H1 (cell line): Measurements from ENCODE around the gene CTCF. TPM values are rescaled to one million over a fixed set of nuclear protein-coding genes. Genes with fewer than 3 reads are reported as not detected.

Experiments used
- CTCF ChIA-PET: fragments of 300-600 bp; sonication (Branson Sonifier 250); formaldehyde crosslinking; loops from one replicate; lab custom pipeline; 2021; ENCODE audit not compliant: partially characterized antibody; lab: Charles Lee
- POLR2A ChIA-PET: fragments of 300-600 bp; sonication (Branson Sonifier 250); formaldehyde crosslinking; loops from one replicate; lab custom pipeline; 2021; ENCODE audit warnings: inconsistent platforms; ENCODE audit not compliant: partially characterized antibody; lab: Charles Lee
- DNase-seq, 2 experiments: peaks; one replicate each; pipeline versions ENCODE4 v3.0.0 to v3.0.0-alpha.2; 2010 to 2022; ENCODE audit warnings: low spot score in 2 of 2, low read depth in 1 of 2, mixed read lengths in 1 of 2
- FAIRE-seq: peaks from 2 replicates; lab custom pipeline; 2011; peaks lifted over from hg19 to GRCh38; lab: Jason Lieb, UNC
- H2AFZ ChIP-seq: 2 replicates; pipeline ENCODE4 v1.8.1; 2012; ENCODE audit warnings: low read length, inconsistent platforms
- H2AK5ac ChIP-seq: 2 replicates; pipeline ENCODE4 v1.6.1; 2013; ENCODE audit warnings: low read depth, low read length
- H2BK120ac ChIP-seq: replicated peaks from 2 replicates; pipeline ENCODE3; 2013; ENCODE audit warnings: low read depth, low read length, inconsistent platforms
- H2BK12ac ChIP-seq: 2 replicates; pipeline ENCODE4 v1.6.1; 2013; ENCODE audit warnings: low read depth, low read length
- H2BK15ac ChIP-seq: 2 replicates; pipeline ENCODE4 v1.6.1; 2013; ENCODE audit warnings: low read length
- H2BK20ac ChIP-seq: 2 replicates; pipeline ENCODE4 v1.6.1; 2013; ENCODE audit warnings: low read length
- H2BK5ac ChIP-seq: 2 replicates; pipeline ENCODE4 v1.6.1; 2013; ENCODE audit warnings: low read depth, low read length
- H3K14ac ChIP-seq: 2 replicates; pipeline ENCODE4 v1.6.1; 2013; ENCODE audit warnings: inconsistent platforms; ENCODE audit not compliant: insufficient read length
- H3K18ac ChIP-seq: 2 replicates; pipeline ENCODE4 v1.6.1; 2013; ENCODE audit warnings: low read length; ENCODE audit errors: extremely low read depth
- H3K23ac ChIP-seq: 2 replicates; pipeline ENCODE4 v1.6.1; 2013; ENCODE audit warnings: inconsistent platforms; ENCODE audit not compliant: insufficient read length
- H3K23me2 ChIP-seq: 2 replicates; pipeline ENCODE4 v1.6.1; 2013; ENCODE audit warnings: low read depth, low read length
- H3K27ac ChIP-seq: 2 replicates; pipeline ENCODE4 v1.6.1; 2011; ENCODE audit warnings: low read depth, low read length, inconsistent platforms
- H3K27me3 ChIP-seq, 4 experiments: replicated peaks in 1 of 4; 1 replicate in 1 of 4; 2 replicates in 3 of 4; pipeline versions ENCODE4 v1.6.1 to v1.8.1; 2011 to 2013; ENCODE audit warnings: low read length in 3 of 4, mild to moderate bottlenecking in 3 of 4, inconsistent platforms in 2 of 4, mixed read lengths in 2 of 4, moderate library complexity in 1 of 4; ENCODE audit not compliant: control insufficient read depth in 3 of 4, insufficient read depth in 3 of 4; ENCODE audit errors: extremely low read depth in 1 of 4
- H3K36me3 ChIP-seq, 4 experiments: 2 replicates each; pipeline versions ENCODE4 v1.6.1 to v1.8.1; 2011 to 2013; ENCODE audit warnings: mild to moderate bottlenecking in 4 of 4, low read length in 3 of 4, moderate library complexity in 2 of 4, control low read depth in 1 of 4, inconsistent platforms in 1 of 4; ENCODE audit not compliant: insufficient read depth in 4 of 4, control insufficient read depth in 2 of 4
- H3K4ac ChIP-seq: replicated peaks from 2 replicates; pipeline ENCODE3; 2013; ENCODE audit warnings: low read length, low read depth, mixed read lengths, inconsistent platforms; ENCODE audit not compliant: insufficient read length
- H3K4me1 ChIP-seq, 4 experiments: replicated peaks in 1 of 4; 1 replicate in 1 of 4; 2 replicates in 3 of 4; pipeline versions ENCODE4 v1.6.1 to v1.8.1; 2011 to 2013; ENCODE audit warnings: low read length in 3 of 4, inconsistent platforms in 2 of 4, mixed read lengths in 1 of 4; ENCODE audit not compliant: insufficient read depth in 4 of 4, control insufficient read depth in 3 of 4
- H3K4me2 ChIP-seq, 2 experiments: 2 replicates each; pipeline versions ENCODE4 v1.6.1 to v1.8.1; 2011 to 2013; ENCODE audit warnings: low read depth in 2 of 2, low read length in 2 of 2, control low read depth in 1 of 2, inconsistent platforms in 1 of 2, mild to moderate bottlenecking in 1 of 2; ENCODE audit not compliant: insufficient read depth in 1 of 2
- H3K4me3 ChIP-seq, 4 experiments: fragments of 200-600, 300-600 bp in 1 of 4; sonication (generic), shearing (Covaris generic), sonication (Bioruptor Twin) in 1 of 4; 2 replicates each; pipeline versions ENCODE4 v1.5.1 to v1.8.1; 2011 to 2016; ENCODE audit warnings: low read length in 4 of 4, low read depth in 3 of 4, control low read depth in 2 of 4, inconsistent platforms in 2 of 4, mild to moderate bottlenecking in 2 of 4, mixed read lengths in 1 of 4, moderate library complexity in 1 of 4; ENCODE audit not compliant: insufficient read depth in 2 of 4; ENCODE audit errors: extremely low read depth in 1 of 4
- H3K56ac ChIP-seq: replicated peaks from 2 replicates; pipeline ENCODE3; 2013; ENCODE audit warnings: low read depth, mild to moderate bottlenecking, mixed read lengths, low read length, inconsistent platforms; ENCODE audit not compliant: insufficient read length
- H3K79me1 ChIP-seq: 2 replicates; pipeline ENCODE4 v1.6.1; 2013; ENCODE audit warnings: low read depth, low read length, control low read depth
- H3K79me2 ChIP-seq, 2 experiments: 2 replicates each; pipeline versions ENCODE4 v1.6.1 to v1.8.1; 2012 to 2013; ENCODE audit warnings: low read length in 2 of 2, mild to moderate bottlenecking in 2 of 2, inconsistent platforms in 1 of 2; ENCODE audit not compliant: insufficient read depth in 2 of 2, control insufficient read depth in 1 of 2
- H3K9ac ChIP-seq, 4 experiments: replicated peaks in 1 of 4; 1 replicate in 1 of 4; 2 replicates in 3 of 4; pipeline versions ENCODE4 v1.6.1 to v1.8.1; 2011 to 2013; ENCODE audit warnings: low read depth in 3 of 4, low read length in 3 of 4, control low read depth in 2 of 4, mild to moderate bottlenecking in 2 of 4, moderate library complexity in 2 of 4, inconsistent platforms in 1 of 4; ENCODE audit errors: extremely low read depth in 1 of 4
- H3K9me3 ChIP-seq, 2 experiments: 2 replicates each; pipeline versions ENCODE4 v1.6.1 to v1.8.1; 2012 to 2013; ENCODE audit warnings: mild to moderate bottlenecking in 2 of 2, moderate library complexity in 2 of 2, control low read depth in 1 of 2, inconsistent platforms in 1 of 2, low read depth in 1 of 2, low read length in 1 of 2, mixed read lengths in 1 of 2; ENCODE audit not compliant: insufficient read depth in 2 of 2
- H4K20me1 ChIP-seq, 2 experiments: replicated peaks in 1 of 2; 2 replicates each; pipeline versions ENCODE3 to v1.8.1; 2011 to 2013; ENCODE audit warnings: inconsistent platforms in 2 of 2, low read length in 2 of 2, mild to moderate bottlenecking in 1 of 2; ENCODE audit not compliant: insufficient read depth in 2 of 2, control insufficient read depth in 1 of 2
- H4K5ac ChIP-seq: 2 replicates; pipeline ENCODE4 v1.6.1; 2013; ENCODE audit warnings: low read length, low read depth, mixed read lengths, inconsistent platforms; ENCODE audit not compliant: insufficient read length
- H4K8ac ChIP-seq: 2 replicates; pipeline ENCODE4 v1.8.0; 2013; ENCODE audit warnings: mild to moderate bottlenecking, moderate library complexity, low read length, inconsistent platforms; ENCODE audit not compliant: insufficient read depth; ENCODE audit errors: extremely low read depth
- H4K91ac ChIP-seq: replicated peaks from 2 replicates; pipeline ENCODE3; 2013; ENCODE audit warnings: low read length, mixed read lengths, inconsistent platforms; ENCODE audit not compliant: insufficient read length
- BCL11A ChIP-seq, 2 experiments: IDR thresholded peaks; one replicate each; pipeline ENCODE4 v1.6.1; 2011; ENCODE audit warnings: low read depth in 2 of 2, low read length in 2 of 2, mild to moderate bottlenecking in 2 of 2
- EGR1 ChIP-seq: IDR thresholded peaks from 2 replicates; pipeline ENCODE4 v1.6.1; 2011; ENCODE audit warnings: low read depth, low read length, borderline replicate concordance
- HDAC6 ChIP-seq: IDR thresholded peaks from one replicate; pipeline ENCODE4 v1.7.1; 2012; ENCODE audit warnings: low read depth, mild to moderate bottlenecking, inconsistent platforms, low read length, moderate library complexity
- KDM1A ChIP-seq: fragments of 200-600, 300-600 bp; sonication (generic); IDR thresholded peaks from 2 replicates; pipeline ENCODE4 v1.7.1; 2016; ENCODE audit warnings: mild to moderate bottlenecking, low read length, borderline replicate concordance
- NANOG ChIP-seq: IDR thresholded peaks from 2 replicates; pipeline ENCODE4 v1.6.1; 2011; ENCODE audit warnings: low read length, low read depth, mild to moderate bottlenecking, inconsistent platforms; ENCODE audit not compliant: insufficient read depth, poor library complexity, severe bottlenecking
- NRF1 ChIP-seq: IDR thresholded peaks from 2 replicates; pipeline ENCODE4 v1.6.1; 2011; ENCODE audit warnings: mild to moderate bottlenecking, low read depth, low read length, improper control_type of control experiment
- RFX5 ChIP-seq: IDR thresholded peaks from 2 replicates; pipeline ENCODE4 v1.6.1; 2011; ENCODE audit warnings: low read depth, low read length, improper control_type of control experiment, borderline replicate concordance
- TEAD4 ChIP-seq: IDR thresholded peaks from 2 replicates; pipeline ENCODE4 v1.6.1; 2012; ENCODE audit warnings: low read depth, low read length, inconsistent platforms, mixed read lengths
- WGBS, 2 experiments: shearing (Covaris generic) in 1 of 2; methylation state at CpG; one replicate each; pipeline versions ENCODE4 v1.1.6 to v1.1.7; 2013 to 2015; ENCODE audit warnings: low lambda C conversion rate in 2 of 2, mixed read lengths in 2 of 2, inconsistent platforms in 1 of 2, low coverage in 1 of 2, missing lambda C conversion rate in 1 of 2; ENCODE audit not compliant: insufficient replicate concordance in 2 of 2, insufficient coverage in 1 of 2, insufficient read length in 1 of 2; ENCODE audit errors: extremely low coverage in 1 of 2, missing lambda C conversion rate in 1 of 2; 5-methylcytosine and 5-hydroxymethylcytosine counted together
- polyA plus RNA-seq, 7 experiments: library from polyadenylated mRNA; depleted of rRNA in 3 of 7; stranded (reverse) in 5 of 7; unstranded in 2 of 7; fragments of >200 nt in 5 of 7; fragments of 200-250 nt in 2 of 7; gene quantifications; 1 replicate in 5 of 7; 2 replicates in 1 of 7; 4 replicates in 1 of 7; pipeline versions ENCODE4 v1.2.1 to v1.2.3, GENCODE V29; 2011 to 2013; ENCODE audit warnings: missing spikeins in 2 of 7, mixed read lengths in 2 of 7
- total RNA-seq: library from RNA; stranded (reverse); fragmentation: NEBNext Ultra II Directional; extraction: Animal tissue kit (Norgen Biotek cat#: 25700); gene quantifications from 2 replicates; pipeline ENCODE4 v1.2.1, GENCODE V29; 2021

The CTCF gene
- total and polyA plus RNA-seq, 2 of the 8 experiments (the other 6 are each of a cell fraction or from before 2014, with no cell fraction given) = 32.4 to 66.0 TPM

- no peaks in the 10 kb centered on the region for H3K23me2 ChIP-seq
- H3K36me3 ChIP-seq = peaks cover 2 to 14% (median 4%) of the 10 kb centered on the region in 4 experiments; a peak in 1 of 8 replicates
- no peak overlapping the region for H3K9ac ChIP-seq
- H3K4me1 ChIP-seq = no peaks in the 10 kb centered on the region
- no peak overlapping the region for H4K5ac ChIP-seq
- no peak overlapping the region for H4K8ac ChIP-seq
- no peaks in the 10 kb centered on the region for H3K9me3 ChIP-seq
- H3K4me3 ChIP-seq = no peak overlapping the region
- H3K18ac ChIP-seq = no peak overlapping the region
- DNase-seq = no peak
- peaks cover 0 to 52% of the 10 kb centered on the region in 2 experiments; a peak in 3 of 4 replicates for H3K79me2 ChIP-seq
- no peak overlapping the region for H4K91ac ChIP-seq
- WGBS, 2 experiments = 93% methylated on average over 4 of the region's 4 CpGs; no CpG with 5 or more reads in 1 of the 2 experiments
- no peak overlapping the region for H2AFZ ChIP-seq
- H3K23ac ChIP-seq = no peak overlapping the region
- no peaks in the 10 kb centered on the region for H4K20me1 ChIP-seq
- CTCF ChIA-PET = interaction anchor here (1.9 to 2.0 kb wide), 2 partner anchors 12 to 17 kb away, joined by 6 to 7 read pairs; partner anchors contain the start of gene CTCF
- H2BK120ac ChIP-seq = no peak overlapping the region
- H3K4ac ChIP-seq = no peak overlapping the region
- no peak overlapping the region for H2BK12ac ChIP-seq
- no peak overlapping the region for H3K14ac ChIP-seq
- H3K79me1 ChIP-seq = peaks cover 10% of the 10 kb centered on the region; the same call in 1 of the 2 replicates
- no peak for FAIRE-seq
- H2BK20ac ChIP-seq = no peak overlapping the region
- no peak overlapping the region for H2BK15ac ChIP-seq
- no peak overlapping the region for H3K27ac ChIP-seq
- H2AK5ac ChIP-seq = no peak overlapping the region
- no peak overlapping the region for H3K4me2 ChIP-seq
- POLR2A ChIA-PET = interaction anchor here (0.6 to 2.1 kb wide), 3 partner anchors 9 to 17 kb away, joined by 3 to 6 read pairs (median 3); partner anchors contain the start of gene CTCF
- no peak overlapping the region for H3K56ac ChIP-seq
- no peak overlapping the region for H2BK5ac ChIP-seq
- H3K27me3 ChIP-seq = no peaks in the 10 kb centered on the region
- TF ChIP-seq HDAC6 (no peak), NANOG (no peak), RFX5 (no peak), BCL11A (IDR thresholded peaks at IDR 0.05; ENCODE audit: low read depth in 2 of 2, low read length in 2 of 2) (no peak), TEAD4 (no peak), KDM1A (no peak), EGR1 (no peak), NRF1 (no peak)
Observed at GRCh38 chr16:67579686-67580085, 17.4 kb downstream of the CTCF start.
